Measurements from ENCODE around the gene SZT2. TPM values are rescaled to one million over a fixed set of nuclear protein-coding genes. Genes with fewer than 3 reads are reported as not detected.

Gene SZT2
- total RNA-seq, 1 experiment from 2014 or later, result 22.2 TPM

DNA sequence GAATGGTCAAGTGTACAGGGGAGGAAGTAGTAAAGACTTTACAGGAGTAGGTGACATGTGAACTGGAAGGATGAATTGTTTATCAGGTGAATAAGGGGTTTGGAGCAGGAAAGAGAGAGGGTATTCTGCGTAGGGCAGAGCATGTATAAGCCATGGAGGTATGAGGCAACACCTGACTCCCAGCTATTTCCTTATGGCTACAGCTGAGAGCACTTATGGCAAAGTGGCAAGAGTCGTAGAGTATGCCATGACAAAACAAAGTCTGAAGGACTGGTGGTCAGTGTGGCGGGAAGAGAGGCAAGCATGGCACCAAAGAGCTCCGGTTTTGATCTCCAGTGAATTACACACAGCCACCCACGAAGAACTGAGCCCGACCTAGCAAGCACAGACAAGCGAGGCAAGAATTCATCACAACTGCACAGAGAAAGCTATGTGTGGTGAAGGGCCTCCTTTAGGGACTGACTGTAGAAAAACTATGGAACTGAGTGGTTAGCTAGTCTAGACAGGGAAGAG is 12.9 kb upstream of the SZT2 start:
- H3K79me2 ChIP-seq (ENCODE audit: low read length), result no peaks in the 10 kb centered on the region
- no peak overlapping the region for H3K9ac ChIP-seq (ENCODE audit: low read length)
- H3K27ac ChIP-seq (ENCODE audit: low read length), result no peak overlapping the region
- ChIA-PET CTCF (interaction anchor here (0.6 kb wide), 1 partner anchor 303 kb away, joined by 4 read pairs; no protein-coding TSS in a partner anchor), POLR2A (ENCODE audit: unreplicated experiment) (no interaction called here)
- TF ChIP-seq EZH2 (IDR thresholded peaks at IDR 0.05; ENCODE audit: low read length, unreplicated experiment), result no peak
- no peak for TF ChIP-seq EZH2phosphoT487 (IDR thresholded peaks at IDR 0.05; ENCODE audit: borderline replicate concordance, low read length)
- TF ChIP-seq, protein P1, sequence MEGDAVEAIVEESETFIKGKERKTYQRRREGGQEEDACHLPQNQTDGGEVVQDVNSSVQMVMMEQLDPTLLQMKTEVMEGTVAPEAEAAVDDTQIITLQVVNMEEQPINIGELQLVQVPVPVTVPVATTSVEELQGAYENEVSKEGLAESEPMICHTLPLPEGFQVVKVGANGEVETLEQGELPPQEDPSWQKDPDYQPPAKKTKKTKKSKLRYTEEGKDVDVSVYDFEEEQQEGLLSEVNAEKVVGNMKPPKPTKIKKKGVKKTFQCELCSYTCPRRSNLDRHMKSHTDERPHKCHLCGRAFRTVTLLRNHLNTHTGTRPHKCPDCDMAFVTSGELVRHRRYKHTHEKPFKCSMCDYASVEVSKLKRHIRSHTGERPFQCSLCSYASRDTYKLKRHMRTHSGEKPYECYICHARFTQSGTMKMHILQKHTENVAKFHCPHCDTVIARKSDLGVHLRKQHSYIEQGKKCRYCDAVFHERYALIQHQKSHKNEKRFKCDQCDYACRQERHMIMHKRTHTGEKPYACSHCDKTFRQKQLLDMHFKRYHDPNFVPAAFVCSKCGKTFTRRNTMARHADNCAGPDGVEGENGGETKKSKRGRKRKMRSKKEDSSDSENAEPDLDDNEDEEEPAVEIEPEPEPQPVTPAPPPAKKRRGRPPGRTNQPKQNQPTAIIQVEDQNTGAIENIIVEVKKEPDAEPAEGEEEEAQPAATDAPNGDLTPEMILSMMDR (conservative IDR thresholded peaks at IDR 0.05; ENCODE audit: low read depth, low read length), result no peak
- H3K9me2 ChIP-seq (replicated peaks; ENCODE audit: low read length), result no peaks in the 10 kb centered on the region
- no TSS peak for BruUV-seq (replicated peaks)
- H4K20me1 ChIP-seq (ENCODE audit: low read length), result no peaks in the 10 kb centered on the region
- no peak overlapping the region for H3K4me3 ChIP-seq (ENCODE audit: low read length)
- intact Hi-C loops (cut with micrococcal nuclease), result no loop called here
- H3K9me3 ChIP-seq (ENCODE audit: low read length), result no peaks in the 10 kb centered on the region
- peaks cover 28% of the 10 kb centered on the region for H3K4me1 ChIP-seq (ENCODE audit: insufficient read depth, low read length)
- ATAC-seq (no peak), DNase-seq (no peak)
- no peak overlapping the region for H3K4me2 ChIP-seq (ENCODE audit: low read length)
- peaks cover 15% of the 10 kb centered on the region for H3F3A ChIP-seq (ENCODE audit: low read length, unreplicated experiment)
- no peaks in the 10 kb centered on the region for H3K36me3 ChIP-seq (ENCODE audit: low read depth, low read length)
- no peaks in the 10 kb centered on the region for H3K27me3 ChIP-seq (ENCODE audit: low read length)
- no peak overlapping the region for H2AFZ ChIP-seq (ENCODE audit: low read length)

DNA sequence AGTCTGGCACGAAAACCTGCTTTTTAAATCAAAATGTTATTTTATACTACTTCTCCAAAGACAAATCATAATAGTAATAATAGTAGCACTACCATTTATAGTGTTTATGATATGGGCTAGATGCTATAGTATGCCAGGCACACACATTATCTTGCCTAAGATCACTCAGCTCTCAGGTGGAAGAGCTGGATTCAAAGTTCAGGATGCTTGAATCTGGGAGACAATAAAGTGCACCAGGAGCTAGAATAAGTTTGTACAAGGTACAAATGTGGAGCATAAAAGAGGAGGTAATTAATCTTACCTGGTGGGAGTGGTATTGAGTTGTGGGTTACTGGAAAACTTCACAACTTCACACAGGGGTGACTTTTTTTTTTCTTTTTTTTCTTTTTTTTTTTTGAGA is 11.9 kb upstream of the SZT2 start:
- H3K4me3 ChIP-seq (ENCODE audit: low read length), result no peak overlapping the region
- H3K4me2 ChIP-seq (ENCODE audit: low read length), result no peak overlapping the region
- H3K9ac ChIP-seq (ENCODE audit: low read length), result no peak overlapping the region
- no peaks in the 10 kb centered on the region for H3K9me2 ChIP-seq (replicated peaks; ENCODE audit: low read length)
- no TSS peak for BruUV-seq (replicated peaks)
- ChIA-PET CTCF (no interaction called here), POLR2A (ENCODE audit: unreplicated experiment) (no interaction called here)
- H2AFZ ChIP-seq (ENCODE audit: low read length), result no peak overlapping the region
- ATAC-seq (no peak), DNase-seq (no peak)
- H4K20me1 ChIP-seq (ENCODE audit: low read length), result no peaks in the 10 kb centered on the region
- no peaks in the 10 kb centered on the region for H3K9me3 ChIP-seq (ENCODE audit: low read length)
- H3K4me1 ChIP-seq (ENCODE audit: insufficient read depth, low read length), result peaks cover 18% of the 10 kb centered on the region
- TF ChIP-seq EZH2phosphoT487 (IDR thresholded peaks at IDR 0.05; ENCODE audit: borderline replicate concordance, low read length) (no peak), EZH2 (IDR thresholded peaks at IDR 0.05; ENCODE audit: low read length, unreplicated experiment) (no peak)
- TF ChIP-seq, protein P1 (conservative IDR thresholded peaks at IDR 0.05; ENCODE audit: low read depth, low read length), result no peak
- no peaks in the 10 kb centered on the region for H3K36me3 ChIP-seq (ENCODE audit: low read depth, low read length)
- intact Hi-C loops (cut with micrococcal nuclease), result no loop called here
- H3K79me2 ChIP-seq (ENCODE audit: low read length), result no peaks in the 10 kb centered on the region
- H3F3A ChIP-seq (ENCODE audit: low read length, unreplicated experiment), result peaks cover 5% of the 10 kb centered on the region
- no peaks in the 10 kb centered on the region for H3K27me3 ChIP-seq (ENCODE audit: low read length)
- no peak overlapping the region for H3K27ac ChIP-seq (ENCODE audit: low read length)

DNA sequence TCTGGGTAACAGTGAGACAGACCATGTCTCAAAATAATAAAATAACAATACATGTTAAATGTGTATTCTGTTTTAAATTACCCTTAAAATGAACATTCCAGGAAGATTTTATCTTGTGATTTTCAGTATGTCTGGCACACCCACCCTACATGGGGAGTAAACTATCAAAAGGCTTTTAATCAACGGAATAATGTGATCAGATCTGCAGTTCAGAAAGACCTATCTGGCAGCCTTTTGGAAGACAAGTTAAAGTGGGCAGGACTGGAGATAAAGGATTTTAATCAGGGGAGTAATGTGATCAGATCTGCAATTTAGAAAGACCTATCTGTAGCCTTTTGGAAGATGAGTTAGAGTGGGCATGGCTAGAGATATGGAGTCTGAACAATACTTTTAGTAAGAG is 10.2 kb upstream of the SZT2 start:
- Histone ChIP-seq H3K9me2 (replicated peaks; ENCODE audit: low read length) (no peaks in the 10 kb centered on the region), H3K9ac (ENCODE audit: low read length) (no peak overlapping the region), H3K27me3 (ENCODE audit: low read length) (no peaks in the 10 kb centered on the region), H3K27ac (ENCODE audit: low read length) (no peak overlapping the region), H4K20me1 (ENCODE audit: low read length) (no peaks in the 10 kb centered on the region), H3K4me3 (ENCODE audit: low read length) (no peak overlapping the region), H2AFZ (ENCODE audit: low read length) (no peak overlapping the region), H3K4me2 (ENCODE audit: low read length) (no peak overlapping the region), H3K9me3 (ENCODE audit: low read length) (no peaks in the 10 kb centered on the region), H3K36me3 (ENCODE audit: low read depth, low read length) (peaks cover 8% of the 10 kb centered on the region), H3K4me1 (ENCODE audit: insufficient read depth, low read length) (peaks cover 2% of the 10 kb centered on the region), H3F3A (ENCODE audit: low read length, unreplicated experiment) (no peaks in the 10 kb centered on the region), H3K79me2 (ENCODE audit: low read length) (no peaks in the 10 kb centered on the region)
- no peak for DNase-seq
- intact Hi-C loops (cut with micrococcal nuclease), result no loop called here
- no peak for ATAC-seq
- TF ChIP-seq, protein P1 (conservative IDR thresholded peaks at IDR 0.05; ENCODE audit: low read depth, low read length), result no peak
- TF ChIP-seq EZH2phosphoT487 (IDR thresholded peaks at IDR 0.05; ENCODE audit: borderline replicate concordance, low read length) (no peak), EZH2 (IDR thresholded peaks at IDR 0.05; ENCODE audit: low read length, unreplicated experiment) (no peak)
- no TSS peak for BruUV-seq (replicated peaks)
- POLR2A ChIA-PET (ENCODE audit: unreplicated experiment), result no interaction called here
- CTCF ChIA-PET, result no interaction called here

Measured in PC-3 (cell line).